ENCODE results near the gene ZNRF1. TPM values are rescaled to one million over a fixed set of nuclear protein-coding genes. Genes with fewer than 3 reads are reported as not detected.

ZNRF1 gene
- total and polyA plus RNA-seq, 10 of the 15 experiments (the other 5 are each of a cell fraction or from before 2014, with no cell fraction given): 5.8 to 25.9 (median 14.3) TPM

DNA sequence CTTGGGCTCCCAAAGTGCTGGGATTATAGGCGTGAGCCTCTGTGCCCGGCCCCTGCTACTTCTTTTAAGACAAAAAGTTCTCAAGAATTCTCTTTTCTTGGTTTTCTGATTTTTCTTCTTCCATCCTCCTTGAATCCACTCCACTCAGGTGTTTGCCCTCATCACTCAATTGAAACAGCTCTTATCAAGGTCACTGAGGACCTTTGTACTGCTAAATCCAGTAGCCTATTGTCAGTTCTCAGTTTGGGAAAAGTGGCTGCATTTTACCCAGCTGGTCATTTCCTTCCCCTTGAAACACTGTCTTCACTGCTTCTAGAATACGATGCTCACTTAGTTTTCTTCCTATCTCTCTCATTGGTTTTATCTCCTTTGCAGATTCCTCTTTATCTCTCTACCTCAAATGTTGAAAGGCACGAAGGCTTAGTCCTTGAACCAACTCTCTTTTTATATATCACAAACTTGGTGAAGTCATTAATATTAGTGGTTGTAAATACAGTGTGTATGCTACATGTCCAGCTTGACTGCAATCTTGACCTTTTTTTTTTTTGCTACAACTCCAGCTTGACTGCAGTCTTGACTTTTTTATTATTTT lies 29.8 kb downstream of the ZNRF1 start (continued):
- TF ChIP-seq REST (IDR thresholded peaks at IDR 0.05; ENCODE audit: low read depth, low read length): no peak
- no peak for TF ChIP-seq MTA2 (IDR thresholded peaks at IDR 0.05; ENCODE audit: low read depth)
- no peak for TF ChIP-seq KDM1A (IDR thresholded peaks at IDR 0.05; ENCODE audit: borderline replicate concordance)
- TF ChIP-seq ESRRA (IDR thresholded peaks at IDR 0.05; ENCODE audit: low read length): no peak
- TF ChIP-seq RAD51 (IDR thresholded peaks at IDR 0.05): no peak
- TF ChIP-seq SUZ12 (IDR thresholded peaks at IDR 0.05; ENCODE audit: unreplicated experiment): no peak
- TF ChIP-seq RFX5 (IDR thresholded peaks at IDR 0.05; ENCODE audit: low read depth, low read length): no peak
- TF ChIP-seq, protein P1, sequence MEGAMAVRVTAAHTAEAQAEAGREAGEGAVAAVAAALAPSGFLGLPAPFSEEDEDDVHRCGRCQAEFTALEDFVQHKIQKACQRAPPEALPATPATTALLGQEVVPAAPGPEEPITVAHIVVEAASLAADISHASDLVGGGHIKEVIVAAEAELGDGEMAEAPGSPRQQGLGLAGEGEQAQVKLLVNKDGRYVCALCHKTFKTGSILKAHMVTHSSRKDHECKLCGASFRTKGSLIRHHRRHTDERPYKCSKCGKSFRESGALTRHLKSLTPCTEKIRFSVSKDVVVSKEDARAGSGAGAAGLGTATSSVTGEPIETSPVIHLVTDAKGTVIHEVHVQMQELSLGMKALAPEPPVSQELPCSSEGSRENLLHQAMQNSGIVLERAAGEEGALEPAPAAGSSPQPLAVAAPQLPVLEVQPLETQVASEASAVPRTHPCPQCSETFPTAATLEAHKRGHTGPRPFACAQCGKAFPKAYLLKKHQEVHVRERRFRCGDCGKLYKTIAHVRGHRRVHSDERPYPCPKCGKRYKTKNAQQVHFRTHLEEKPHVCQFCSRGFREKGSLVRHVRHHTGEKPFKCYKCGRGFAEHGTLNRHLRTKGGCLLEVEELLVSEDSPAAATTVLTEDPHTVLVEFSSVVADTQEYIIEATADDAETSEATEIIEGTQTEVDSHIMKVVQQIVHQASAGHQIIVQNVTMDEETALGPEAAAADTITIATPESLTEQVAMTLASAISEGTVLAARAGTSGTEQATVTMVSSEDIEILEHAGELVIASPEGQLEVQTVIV (IDR thresholded peaks at IDR 0.05; ENCODE audit: borderline replicate concordance, partially characterized antibody): no peak

Data from GM12878 (cell line).